ENCODE results near the gene OR51M1. TPM values are rescaled to one million over a fixed set of nuclear protein-coding genes. Genes with fewer than 3 reads are reported as not detected.
"Not testable (repeated sequence)": the region's sequence is repeated elsewhere in the genome, so short reads cannot be mapped to it uniquely, and the experiment has no call there.

Gene OR51M1
- polyA plus RNA-seq, 1 of the 3 experiments (the other 2 are of a cell fraction): not detected

DNA sequence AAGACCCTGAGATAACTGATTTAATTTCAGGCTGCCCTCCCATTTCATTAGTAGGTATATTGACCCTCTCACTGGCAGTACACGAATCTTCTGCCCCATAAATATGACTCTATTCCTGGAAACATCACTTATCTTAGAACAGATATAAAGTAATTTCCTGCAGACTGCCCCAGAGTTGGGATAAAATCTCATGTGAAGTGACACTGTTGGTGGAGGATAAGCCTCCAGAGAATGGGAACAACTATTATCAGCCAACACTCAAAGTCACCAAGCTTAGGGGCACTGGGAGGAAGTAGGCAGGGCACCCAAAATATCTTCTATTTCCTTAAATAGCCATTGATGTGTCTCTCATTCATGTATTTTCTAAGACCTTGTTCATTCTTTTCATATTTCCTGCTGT, 48.4 kb upstream of the OR51M1 start:
- H3K9me3 ChIP-seq: no peaks in the 10 kb centered on the region
- H3K79me2 ChIP-seq (ENCODE audit: insufficient read depth): no peaks in the 10 kb centered on the region
- no peaks in the 10 kb centered on the region for H3K36me3 ChIP-seq (replicated peaks in 1 of 2; ENCODE audit: control insufficient read depth in 1 of 2, insufficient read depth in 2 of 2, low read length in 1 of 2)
- no peak overlapping the region for H3K4me2 ChIP-seq
- no peaks in the 10 kb centered on the region for H3F3A ChIP-seq (replicated peaks; ENCODE audit: insufficient read depth)
- CTCF ChIA-PET: no interaction called here
- no peak for DNase-seq
- H3K9me2 ChIP-seq: no peaks in the 10 kb centered on the region
- H4K20me1 ChIP-seq (ENCODE audit: insufficient read depth): no peaks in the 10 kb centered on the region
- peaks cover 4% of the 10 kb centered on the region; the same call in 1 of the 2 replicates for H3K27me3 ChIP-seq (ENCODE audit: insufficient read depth)
- POLR2A ChIA-PET: no interaction called here
- no peak overlapping the region for H2AFZ ChIP-seq (ENCODE audit: low read depth)
- no peak overlapping the region for H3K4me3 ChIP-seq (ENCODE audit: low read depth in 2 of 2, low read length in 1 of 2)
- no peak overlapping the region for H3K9ac ChIP-seq
- H3K27ac ChIP-seq (ENCODE audit: low read depth in 2 of 2, low read length in 1 of 2): no peak overlapping the region
- TF ChIP-seq, protein P1, sequence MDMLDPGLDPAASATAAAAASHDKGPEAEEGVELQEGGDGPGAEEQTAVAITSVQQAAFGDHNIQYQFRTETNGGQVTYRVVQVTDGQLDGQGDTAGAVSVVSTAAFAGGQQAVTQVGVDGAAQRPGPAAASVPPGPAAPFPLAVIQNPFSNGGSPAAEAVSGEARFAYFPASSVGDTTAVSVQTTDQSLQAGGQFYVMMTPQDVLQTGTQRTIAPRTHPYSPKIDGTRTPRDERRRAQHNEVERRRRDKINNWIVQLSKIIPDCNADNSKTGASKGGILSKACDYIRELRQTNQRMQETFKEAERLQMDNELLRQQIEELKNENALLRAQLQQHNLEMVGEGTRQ (IDR thresholded peaks at IDR 0.05; ENCODE audit: borderline replicate concordance, low read depth, low read length): no peak
- TF ChIP-seq TCF12 (IDR thresholded peaks at IDR 0.05): no peak
- WGBS (ENCODE audit: low lambda C conversion rate): 0% methylated on average over 1 of the region's 1 CpG
- H3K4me1 ChIP-seq (ENCODE audit: control insufficient read depth in 1 of 2, insufficient read depth in 2 of 2, low read depth in 1 of 2, low read length in 1 of 2): no peaks in the 10 kb centered on the region

DNA sequence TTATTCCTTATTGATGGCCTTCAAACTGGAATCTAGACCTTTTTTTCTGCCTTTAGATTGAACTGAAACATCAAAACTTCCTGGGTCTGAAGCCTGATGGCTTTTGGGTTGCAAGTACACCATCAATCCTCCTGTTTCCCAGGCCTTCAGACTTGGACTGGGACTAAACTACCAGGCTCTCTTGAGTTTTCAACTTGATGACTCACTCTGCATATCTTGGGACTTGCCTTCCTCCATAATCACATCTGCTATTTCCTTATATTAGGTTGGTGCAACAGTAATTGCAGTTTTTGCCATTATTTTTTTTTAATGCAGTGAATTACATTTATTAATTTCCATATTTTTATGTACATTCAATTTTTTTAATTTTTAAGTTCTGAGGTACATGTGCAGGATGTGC, 47.3 kb upstream of the OR51M1 start:
- H3K9me2 ChIP-seq: no peaks in the 10 kb centered on the region
- TF ChIP-seq GATA2 (CRISPR knock-in tag; IDR thresholded peaks at IDR 0.05): no peak
- no peak for TF ChIP-seq TEAD4 (IDR thresholded peaks at IDR 0.05; ENCODE audit: borderline replicate concordance, insufficient read depth)
- no peak for TF ChIP-seq FOXM1 (IDR thresholded peaks at IDR 0.05; ENCODE audit: low read depth)
- no peak for TF ChIP-seq GABPA (IDR thresholded peaks at IDR 0.05; ENCODE audit: low read depth)
- TF ChIP-seq RFX5 (IDR thresholded peaks at IDR 0.05; ENCODE audit: low read length): no peak
- no peak for TF ChIP-seq SMC3 (IDR thresholded peaks at IDR 0.05; ENCODE audit: low read depth, low read length)
- TF ChIP-seq TCF12 (IDR thresholded peaks at IDR 0.05): no peak
- TF ChIP-seq YY1 (IDR thresholded peaks at IDR 0.05; ENCODE audit: low read depth): no peak
- no peak for TF ChIP-seq RCOR1 (IDR thresholded peaks at IDR 0.05; ENCODE audit: low read length)
- TF ChIP-seq FOSL2 (IDR thresholded peaks at IDR 0.05; ENCODE audit: borderline replicate concordance, low read depth): no peak
- TF ChIP-seq, protein P1 (IDR thresholded peaks at IDR 0.05; ENCODE audit: borderline replicate concordance, low read depth, low read length): no peak
- TF ChIP-seq, protein P2, sequence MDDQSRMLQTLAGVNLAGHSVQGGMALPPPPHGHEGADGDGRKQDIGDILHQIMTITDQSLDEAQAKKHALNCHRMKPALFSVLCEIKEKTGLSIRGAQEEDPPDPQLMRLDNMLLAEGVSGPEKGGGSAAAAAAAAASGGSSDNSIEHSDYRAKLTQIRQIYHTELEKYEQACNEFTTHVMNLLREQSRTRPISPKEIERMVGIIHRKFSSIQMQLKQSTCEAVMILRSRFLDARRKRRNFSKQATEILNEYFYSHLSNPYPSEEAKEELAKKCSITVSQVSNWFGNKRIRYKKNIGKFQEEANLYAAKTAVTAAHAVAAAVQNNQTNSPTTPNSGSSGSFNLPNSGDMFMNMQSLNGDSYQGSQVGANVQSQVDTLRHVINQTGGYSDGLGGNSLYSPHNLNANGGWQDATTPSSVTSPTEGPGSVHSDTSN (IDR thresholded peaks at IDR 0.05): no peak
- no peak for TF ChIP-seq TAF1 (IDR thresholded peaks at IDR 0.05; ENCODE audit: borderline replicate concordance, low read depth, low read length)
- TF ChIP-seq SIN3A (IDR thresholded peaks at IDR 0.05; ENCODE audit: borderline replicate concordance, low read depth, low read length): no peak
- no peak overlapping the region for H3K4me3 ChIP-seq (ENCODE audit: low read depth in 2 of 2, low read length in 1 of 2)
- ChIA-PET CTCF (no interaction called here), POLR2A (no interaction called here)
- no peak overlapping the region for H3K27ac ChIP-seq (ENCODE audit: low read depth in 2 of 2, low read length in 1 of 2)
- no peaks in the 10 kb centered on the region for H3K79me2 ChIP-seq (ENCODE audit: insufficient read depth)
- no peak overlapping the region for H3K9ac ChIP-seq
- no peaks in the 10 kb centered on the region for H3K36me3 ChIP-seq (replicated peaks in 1 of 2; ENCODE audit: control insufficient read depth in 1 of 2, insufficient read depth in 2 of 2, low read length in 1 of 2)
- DNase-seq: no peak
- H3K27me3 ChIP-seq (ENCODE audit: insufficient read depth): peaks cover 4% of the 10 kb centered on the region; the same call in 1 of the 2 replicates
- no peak overlapping the region for H3K4me2 ChIP-seq
- no peaks in the 10 kb centered on the region for H3K4me1 ChIP-seq (ENCODE audit: control insufficient read depth in 1 of 2, insufficient read depth in 2 of 2, low read depth in 1 of 2, low read length in 1 of 2)
- H4K20me1 ChIP-seq (ENCODE audit: insufficient read depth): no peaks in the 10 kb centered on the region
- H2AFZ ChIP-seq (ENCODE audit: low read depth): no peak overlapping the region
- no peaks in the 10 kb centered on the region for H3K9me3 ChIP-seq
- no peaks in the 10 kb centered on the region for H3F3A ChIP-seq (replicated peaks; ENCODE audit: insufficient read depth)

DNA sequence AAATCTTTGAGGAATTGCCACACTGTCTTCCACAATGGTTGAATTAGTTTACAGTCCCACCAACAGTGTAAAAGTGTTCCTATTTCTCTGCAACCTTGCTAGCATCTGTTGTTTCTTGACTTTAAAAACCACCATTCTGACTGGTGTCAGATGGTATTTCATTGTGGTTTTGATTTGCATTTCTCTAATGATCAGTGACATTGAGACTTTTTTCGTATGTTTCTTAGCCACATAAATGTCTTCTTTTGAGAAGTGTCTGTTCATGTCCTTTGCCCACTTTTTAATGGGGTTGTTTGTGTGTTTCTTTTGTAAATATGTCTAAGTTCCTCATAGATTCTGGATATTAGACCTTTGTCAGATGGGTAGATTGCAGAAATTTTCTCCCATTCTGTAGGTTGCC, 46.4 kb upstream of the OR51M1 start:
- H3K9ac ChIP-seq; H4K20me1 ChIP-seq (ENCODE audit: insufficient read depth); H3K27ac ChIP-seq (ENCODE audit: low read depth in 2 of 2, low read length in 1 of 2); H3K9me3 ChIP-seq; H3F3A ChIP-seq (replicated peaks; ENCODE audit: insufficient read depth); H3K36me3 ChIP-seq (replicated peaks in 1 of 2; ENCODE audit: control insufficient read depth in 1 of 2, insufficient read depth in 2 of 2, low read length in 1 of 2); H2AFZ ChIP-seq (ENCODE audit: low read depth); DNase-seq; H3K4me1 ChIP-seq (ENCODE audit: control insufficient read depth in 1 of 2, insufficient read depth in 2 of 2, low read depth in 1 of 2, low read length in 1 of 2); H3K27me3 ChIP-seq (ENCODE audit: insufficient read depth); H3K4me2 ChIP-seq; H3K79me2 ChIP-seq (ENCODE audit: insufficient read depth); H3K9me2 ChIP-seq; POLR2A ChIA-PET; H3K4me3 ChIP-seq (ENCODE audit: low read depth in 2 of 2, low read length in 1 of 2); CTCF ChIA-PET: not testable (repeated sequence)
- 6% methylated on average over 1 of the region's 1 CpG for WGBS (ENCODE audit: low lambda C conversion rate)

Data from SK-N-SH (cell line).